Measurements from ENCODE around the gene IARS1.

The IARS1 gene

DNA sequence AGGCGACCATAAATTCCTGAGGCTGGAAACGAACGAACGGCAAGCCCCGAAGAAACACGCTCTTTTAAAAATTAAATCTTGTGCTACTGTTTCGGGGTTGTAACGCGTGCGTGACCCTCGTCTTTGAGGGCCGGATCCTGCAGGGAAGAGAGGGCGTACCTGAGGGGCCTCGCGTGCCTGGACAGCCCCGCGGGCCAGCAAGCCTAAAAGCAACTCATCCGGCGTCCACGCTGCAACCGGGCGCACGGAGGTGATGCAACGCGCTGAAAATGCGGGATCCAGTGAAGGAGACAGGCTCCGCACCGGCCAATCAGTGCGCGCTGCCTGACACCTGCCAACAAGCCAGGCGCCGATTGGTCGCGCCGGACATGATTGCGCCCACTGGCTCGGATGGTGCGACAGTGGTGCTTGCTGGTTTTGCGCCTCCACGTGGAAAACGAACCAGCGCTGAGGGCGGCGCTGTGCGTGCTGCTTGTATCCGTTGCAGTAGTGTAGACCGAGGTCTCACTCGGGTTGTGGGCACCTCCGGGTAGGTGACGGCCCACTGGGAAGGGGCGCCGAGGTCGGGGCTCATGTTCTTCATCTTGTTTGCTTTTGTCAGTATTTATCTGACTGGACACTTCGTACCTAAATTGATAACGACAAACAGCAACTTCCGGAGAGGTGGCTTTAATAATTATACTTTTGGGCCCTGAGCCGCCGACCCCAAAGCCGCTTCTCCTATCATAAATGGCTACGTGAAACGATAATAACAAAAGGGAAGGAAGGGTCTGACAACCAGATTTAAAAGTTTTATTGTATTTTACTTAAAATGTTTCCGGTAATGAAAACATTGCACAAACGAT lies at the start of gene IARS1:
Gene IARS1 (minus strand): TSS at position 246 of the 845 bp plus-strand sequence. CDS start 4,278 bp downstream, outside the sequence.
- DNase-seq = peak; percentile 99

DNA sequence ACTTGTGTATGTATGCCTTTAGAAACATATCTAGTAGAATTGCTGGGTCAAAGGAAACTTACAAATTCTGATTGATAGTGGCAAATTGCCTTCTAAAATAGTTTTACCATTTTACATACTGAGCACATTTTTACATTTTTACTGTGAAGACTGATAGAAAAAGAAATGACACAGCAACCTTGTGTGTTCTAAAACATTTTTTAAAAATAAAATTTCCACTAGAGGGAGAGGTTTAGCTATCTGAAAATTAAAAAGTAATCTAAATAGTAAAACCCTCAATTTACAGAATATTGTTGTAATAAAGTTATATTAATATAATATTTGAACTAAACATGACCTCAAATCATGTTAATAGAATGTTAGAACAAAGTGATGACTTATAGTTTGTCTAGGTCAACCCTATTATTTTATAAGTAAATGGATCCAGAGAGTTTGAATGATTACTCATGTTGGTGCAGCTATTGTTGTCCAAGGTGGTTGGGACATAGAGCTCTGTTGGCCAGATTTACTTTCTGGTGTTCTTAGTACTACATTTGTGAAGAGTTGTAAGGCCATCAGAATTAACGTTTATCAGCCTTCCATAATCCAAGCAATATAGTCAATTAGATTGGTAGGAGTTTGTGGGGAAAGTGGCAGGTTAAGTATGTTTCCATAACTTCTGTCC lies 49.5 kb upstream of the IARS1 start:
- no peak for DNase-seq

DNA sequence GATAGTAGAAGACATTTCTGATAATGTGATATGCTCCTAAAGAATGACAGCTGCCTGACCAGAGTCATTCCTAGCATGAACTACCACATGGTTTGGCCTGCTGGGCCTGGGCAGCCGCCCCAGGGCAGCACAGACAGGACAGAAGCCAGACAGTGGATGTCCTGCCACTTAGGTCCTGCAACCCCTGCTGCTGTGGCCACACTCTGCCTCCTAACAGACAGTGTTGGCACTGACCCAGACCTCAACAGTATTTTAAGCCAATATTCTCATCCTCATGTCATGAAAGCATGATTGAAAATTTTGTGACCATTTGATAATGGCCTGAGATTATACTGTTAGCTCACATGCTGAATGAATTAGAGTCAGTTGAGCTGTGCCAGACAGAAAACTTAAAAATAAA lies 48.1 kb upstream of the IARS1 start:
- no peak for DNase-seq

DNA sequence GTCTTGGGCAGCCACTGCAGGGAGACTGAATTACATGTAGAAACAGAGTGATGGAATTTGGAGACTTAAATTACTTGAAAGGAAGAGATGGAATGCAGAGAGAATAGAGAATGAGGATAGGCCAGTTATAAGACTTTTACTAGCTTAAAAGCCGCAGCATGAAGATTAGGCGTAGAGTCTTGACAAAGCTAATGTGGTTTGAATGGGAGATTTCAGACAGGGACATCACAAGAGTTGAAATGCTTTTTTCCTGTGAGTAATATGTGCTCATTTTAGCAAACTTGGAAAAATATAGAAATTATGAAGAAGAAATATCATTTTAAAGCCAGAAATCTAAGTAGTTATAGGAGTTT lies 39.8 kb upstream of the IARS1 start:
- no peak for DNase-seq

- DNase-seq = no peak
Observed at GRCh38 chr9:92332577-92333281, 39.2 kb upstream of the IARS1 start.

- DNase-seq = no peak
Observed at GRCh38 chr9:92328225-92328624, 34.7 kb upstream of the IARS1 start.

- no peak for DNase-seq
Observed at GRCh38 chr9:92327283-92327850, 33.9 kb upstream of the IARS1 start.

- no peak for DNase-seq
Observed at GRCh38 chr9:92325991-92326500, 32.5 kb upstream of the IARS1 start.

DNA sequence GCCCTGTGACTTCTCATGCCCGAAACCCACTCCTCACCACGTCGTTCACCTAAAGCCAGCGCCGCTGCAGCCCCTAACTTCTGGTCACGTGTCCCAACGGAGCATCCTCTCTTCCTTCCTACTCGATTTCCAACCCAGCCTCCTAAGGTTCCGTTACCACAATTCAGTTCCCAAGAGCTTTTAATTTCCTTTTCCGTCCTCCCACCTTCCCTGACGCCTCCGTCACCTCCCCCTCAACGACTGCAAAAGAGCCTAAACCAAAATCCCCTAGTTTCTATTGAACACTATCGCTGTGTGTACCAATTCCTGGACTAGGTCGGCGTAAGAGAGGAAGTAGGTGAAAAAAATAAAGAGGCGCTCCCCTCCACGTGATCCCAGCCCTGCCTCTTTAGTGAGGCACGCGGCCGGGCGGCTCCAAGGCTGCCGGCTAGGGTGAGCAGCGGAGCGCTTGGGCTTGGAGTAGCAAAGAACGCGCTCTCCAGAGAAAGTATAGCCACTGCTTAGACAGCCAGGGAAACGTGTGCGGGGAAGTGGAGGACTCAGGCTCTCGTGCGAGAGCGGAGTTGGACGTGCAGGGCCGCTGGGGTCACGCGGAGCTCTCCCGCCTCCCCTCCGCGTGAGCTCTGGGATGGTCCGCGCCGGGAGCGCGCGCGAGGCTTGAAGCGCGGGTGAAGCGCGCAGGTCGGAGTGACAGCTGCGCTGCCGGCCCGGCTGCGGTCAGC lies 31.9 kb upstream of the IARS1 start, which contains the start of the genes CENPP and NOL8:
Gene CENPP (plus strand): TSS at position 685 of the 722 bp plus-strand sequence.
Gene NOL8 (minus strand): TSS at position 82 of the 722 bp plus-strand sequence. CDS start 1,189 bp downstream, outside the sequence.
- DNase-seq = peak; percentile 88

- no peak for DNase-seq
Observed at GRCh38 chr9:92324889-92325268, 31.4 kb upstream of the IARS1 start.

DNA sequence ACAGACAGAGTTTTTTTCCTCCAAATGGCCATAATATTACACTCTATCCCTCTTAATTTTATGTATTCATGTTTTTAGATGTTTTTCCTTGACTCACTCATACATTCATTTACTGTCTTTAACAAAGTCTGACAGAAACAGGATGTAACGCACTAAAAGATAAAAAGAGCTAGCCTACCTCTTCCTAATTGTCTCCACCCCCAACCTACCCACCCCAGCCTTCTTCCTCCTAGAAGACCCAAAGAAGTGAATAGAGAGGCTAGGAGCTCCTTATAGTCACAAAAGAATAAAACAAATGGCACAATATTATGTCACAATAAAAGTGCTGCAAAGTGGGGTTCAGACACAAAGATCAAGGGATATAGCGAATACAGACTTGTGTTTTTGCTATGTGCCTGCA lies 30.9 kb upstream of the IARS1 start:
- peak; percentile 8 for DNase-seq

- DNase-seq = no peak
Observed at GRCh38 chr9:92315456-92315855, 22.0 kb upstream of the IARS1 start.

GRCh38 chr9:92313624-92314012 lies 20.1 kb upstream of the IARS1 start:
- no peak for DNase-seq

- no peak for DNase-seq
Observed at GRCh38 chr9:92312887-92313623, 19.6 kb upstream of the IARS1 start.

GRCh38 chr9:92310562-92310961 lies 17.1 kb upstream of the IARS1 start:
- DNase-seq = no peak

DNA sequence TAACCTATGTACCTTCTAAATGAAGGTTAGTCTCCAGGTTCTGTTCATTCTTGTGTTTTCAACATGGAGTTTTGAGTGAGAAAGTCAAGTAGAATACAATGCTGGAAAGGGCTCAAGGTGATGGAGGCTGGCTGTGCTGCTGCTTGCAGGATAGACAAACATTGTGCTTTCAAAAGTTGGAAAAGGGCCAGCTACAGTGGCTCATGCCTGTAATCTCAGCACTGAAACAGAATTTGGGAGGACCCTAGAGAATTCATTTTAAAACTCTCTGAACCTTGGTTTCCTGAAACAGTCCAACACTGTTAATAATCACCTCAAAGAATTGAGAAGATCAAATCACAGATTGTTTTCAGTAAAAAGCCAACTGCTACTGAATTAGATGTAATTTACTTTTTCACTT lies 15.4 kb upstream of the IARS1 start:
- DNase-seq = no peak

DNA sequence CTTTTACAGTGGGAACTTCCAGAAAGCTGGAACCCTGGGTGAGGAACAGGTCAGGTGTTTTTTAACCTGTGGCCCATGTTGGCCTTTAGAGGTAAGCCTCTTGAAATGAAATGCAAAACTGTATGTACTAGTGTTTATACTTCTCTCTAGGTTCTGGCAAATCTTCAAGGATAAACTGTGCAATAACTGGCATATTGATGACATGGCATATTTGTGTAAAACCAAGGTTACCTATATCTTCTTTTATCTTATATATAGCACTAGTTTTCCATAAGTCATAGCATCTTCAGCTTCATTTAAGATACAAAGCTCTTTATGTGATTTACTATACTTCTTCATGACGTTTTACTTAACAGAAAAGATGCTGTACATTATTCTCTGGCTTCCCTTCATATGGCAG lies 7.4 kb upstream of the IARS1 start:
- no peak for DNase-seq

DNA sequence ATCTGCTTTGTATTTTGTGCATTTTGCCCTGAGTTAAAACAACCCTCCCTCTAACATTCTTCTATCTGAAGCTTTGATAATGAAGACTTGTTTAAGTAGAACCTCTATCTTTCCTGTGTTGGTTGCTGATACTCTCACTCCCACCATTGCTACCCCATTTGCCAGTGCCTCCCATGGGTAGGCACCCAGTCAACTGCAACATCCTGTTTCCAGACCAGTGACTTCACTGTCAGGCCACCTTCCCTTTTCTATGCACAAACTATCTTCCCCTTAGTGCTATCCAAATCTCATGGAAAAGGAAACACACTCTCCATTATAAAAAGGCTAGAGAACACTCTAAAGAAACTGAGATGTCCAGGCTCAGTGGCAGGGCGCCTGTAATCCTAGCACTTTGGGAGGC lies 5.6 kb upstream of the IARS1 start:
- DNase-seq = no peak

- DNase-seq = no peak
Observed at GRCh38 chr9:92298036-92298435, 4.5 kb upstream of the IARS1 start.

DNA sequence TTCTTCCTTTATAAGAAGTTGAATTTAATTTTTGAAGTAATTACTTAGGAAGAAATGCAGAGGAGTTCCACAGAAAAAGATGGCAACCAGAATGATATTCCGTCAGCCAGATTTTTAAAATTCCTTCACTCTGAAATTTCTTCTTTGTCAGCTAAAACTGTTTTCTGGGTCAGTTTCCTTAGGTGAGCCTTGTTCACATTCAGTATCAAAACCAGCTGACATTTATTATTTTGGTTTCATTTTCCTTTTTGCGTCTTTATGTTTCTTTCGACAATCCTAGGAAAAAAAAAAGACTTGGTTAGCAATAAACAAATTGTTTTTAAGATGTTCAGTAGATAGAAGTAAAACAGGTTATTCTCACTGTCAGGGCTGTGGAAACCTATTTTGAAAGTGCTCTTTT lies 4.1 kb upstream of the IARS1 start:
- DNase-seq = no peak

DNA sequence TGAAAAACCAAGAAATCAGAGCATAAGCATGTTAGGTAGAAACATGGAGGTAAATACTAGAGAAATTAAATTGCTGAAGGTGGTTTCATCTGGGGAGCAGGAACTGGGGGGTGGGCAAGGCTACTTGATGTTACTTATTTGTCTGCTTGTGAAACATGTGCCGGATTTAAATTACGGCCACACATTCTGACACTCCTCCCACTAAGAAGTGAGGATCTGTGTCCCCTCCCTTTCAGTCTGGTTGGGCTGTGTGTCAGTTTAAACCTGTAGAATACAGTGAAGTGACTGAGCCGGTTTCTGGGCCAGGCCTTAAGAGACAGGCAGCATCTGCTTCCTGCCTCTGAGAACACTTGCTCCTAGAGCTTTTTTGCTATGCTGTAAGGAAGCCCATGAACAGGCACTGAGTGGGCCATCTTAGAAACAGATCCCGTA lies 2.3 kb upstream of the IARS1 start:
- no peak for DNase-seq
